IMR-90 (cell line): Measurements from ENCODE around the gene C15orf40. TPM values are rescaled to one million over a fixed set of nuclear protein-coding genes. Genes with fewer than 3 reads are reported as not detected.

Experiments
- ATAC-seq: fragments of 200-7000 bp; cut with Tn5 transposase; 2 replicates; pipeline ENCODE4 v1.9.1; 2020; ENCODE audit warnings: low read depth, mild to moderate bottlenecking, moderate library complexity
- BruUV-seq: library from RNA; stranded (reverse); fragments of 400-500 nt; replicated peaks from 2 replicates; lab custom pipeline; 2021; lab: Mats Ljungman, UMichigan
- CTCF ChIA-PET: fragments of 300-600 bp; formaldehyde crosslinking; extraction: SDS; loops from one replicate; lab custom pipeline; 2021; ENCODE audit warnings: antibody characterized with exemption; lab: Yijun Ruan, JAX
- POLR2A ChIA-PET: fragments of 300-600 bp; sonication (Branson Sonifier 250); formaldehyde crosslinking; loops from one replicate; lab custom pipeline; 2022; ENCODE audit warnings: antibody characterized with exemption; ENCODE audit not compliant: unreplicated experiment; lab: Charles Lee
- DNase-seq: peaks from one replicate; pipeline ENCODE4 v3.0.0; 2013
- H2AFZ ChIP-seq: replicated peaks from 2 replicates; pipeline ENCODE3; 2013; ENCODE audit warnings: low read length, mild to moderate bottlenecking; ENCODE audit not compliant: poor library complexity
- H2AK5ac ChIP-seq: 2 replicates; pipeline ENCODE4 v1.6.1; 2013; ENCODE audit warnings: low read depth, low read length, inconsistent platforms
- H2AK9ac ChIP-seq: replicated peaks from 2 replicates; pipeline ENCODE3; 2013; ENCODE audit warnings: mild to moderate bottlenecking, low read depth, low read length, moderate library complexity; ENCODE audit not compliant: poor library complexity
- H2BK120ac ChIP-seq: 2 replicates; pipeline ENCODE4 v1.6.1; 2013; ENCODE audit warnings: low read depth, low read length, inconsistent platforms
- H2BK15ac ChIP-seq: 3 replicates; pipeline ENCODE4 v1.6.1; 2013; ENCODE audit warnings: low read depth, low read length, inconsistent platforms
- H2BK20ac ChIP-seq: 2 replicates; pipeline ENCODE4 v1.6.1; 2013; ENCODE audit warnings: low read depth, mild to moderate bottlenecking, inconsistent platforms, low read length, moderate library complexity
- H2BK5ac ChIP-seq: 2 replicates; pipeline ENCODE4 v1.6.1; 2013; ENCODE audit warnings: mild to moderate bottlenecking, low read depth, low read length, inconsistent platforms; ENCODE audit not compliant: poor library complexity, severe bottlenecking
- H3K14ac ChIP-seq: replicated peaks from 2 replicates; pipeline ENCODE4 v1.6.1; 2013; ENCODE audit warnings: low read depth, low read length, inconsistent platforms
- H3K18ac ChIP-seq: 2 replicates; pipeline ENCODE4 v1.6.1; 2013; ENCODE audit warnings: low read depth, low read length, control low read depth
- H3K23ac ChIP-seq: 2 replicates; pipeline ENCODE4 v1.6.1; 2013; ENCODE audit warnings: low read depth, low read length, inconsistent platforms
- H3K27ac ChIP-seq: 2 replicates; pipeline ENCODE4 v1.5.1; 2013; ENCODE audit warnings: mild to moderate bottlenecking, control low read depth, low read length; ENCODE audit not compliant: insufficient read depth
- H3K27me3 ChIP-seq: 2 replicates; pipeline ENCODE4 v1.6.1; 2013; ENCODE audit warnings: low read length; ENCODE audit not compliant: control insufficient read depth, insufficient read depth
- H3K36me3 ChIP-seq: 2 replicates; pipeline ENCODE4 v1.6.1; 2013; ENCODE audit warnings: low read length, mixed read lengths; ENCODE audit not compliant: control insufficient read depth, insufficient read depth
- H3K4ac ChIP-seq: 2 replicates; pipeline ENCODE4 v1.6.1; 2013; ENCODE audit warnings: low read depth, low read length, inconsistent platforms
- H3K4me1 ChIP-seq: 2 replicates; pipeline ENCODE4 v1.6.1; 2013; ENCODE audit warnings: low read length, mixed read lengths; ENCODE audit not compliant: control insufficient read depth, insufficient read depth
- H3K4me2 ChIP-seq: 2 replicates; pipeline ENCODE4 v1.6.1; 2013; ENCODE audit warnings: low read depth, mild to moderate bottlenecking, control low read depth, low read length, moderate library complexity
- H3K4me3 ChIP-seq: 2 replicates; pipeline ENCODE4 v1.5.1; 2013; ENCODE audit warnings: low read depth, mild to moderate bottlenecking, control low read depth, low read length, moderate library complexity; ENCODE audit not compliant: insufficient read depth
- H3K56ac ChIP-seq: 2 replicates; pipeline ENCODE4 v1.6.1; 2013; ENCODE audit warnings: low read length, inconsistent platforms; ENCODE audit not compliant: insufficient read depth; ENCODE audit errors: extremely low read depth
- H3K79me1 ChIP-seq, 2 experiments: 2 replicates each; pipeline ENCODE4 v1.6.1; 2013; ENCODE audit warnings: low read length in 2 of 2, inconsistent platforms in 1 of 2, low read depth in 1 of 2
- H3K9ac ChIP-seq: 2 replicates; pipeline ENCODE4 v1.6.1; 2013; ENCODE audit warnings: low read depth, low read length, control low read depth
- H3K9me1 ChIP-seq: 2 replicates; pipeline ENCODE4 v1.6.1; 2013; ENCODE audit warnings: low read length, inconsistent platforms; ENCODE audit not compliant: insufficient read depth
- H3K9me3 ChIP-seq: 2 replicates; pipeline ENCODE4 v1.6.1; 2013; ENCODE audit warnings: low read length; ENCODE audit not compliant: control insufficient read depth, insufficient read depth
- H4K20me1 ChIP-seq: 2 replicates; pipeline ENCODE4 v1.6.1; 2013; ENCODE audit warnings: low read length, inconsistent platforms; ENCODE audit not compliant: insufficient read depth
- H4K5ac ChIP-seq: 2 replicates; pipeline ENCODE4 v1.6.1; 2013; ENCODE audit warnings: mild to moderate bottlenecking, low read depth, low read length, control low read depth
- H4K8ac ChIP-seq, 2 experiments: 2 replicates each; pipeline ENCODE4 v1.6.1; 2013; ENCODE audit warnings: low read depth in 2 of 2, low read length in 2 of 2, control low read depth in 1 of 2, inconsistent platforms in 1 of 2
- H4K91ac ChIP-seq: 2 replicates; pipeline ENCODE4 v1.6.1; 2013; ENCODE audit warnings: low read depth, low read length, inconsistent platforms; ENCODE audit not compliant: insufficient read depth
- BHLHE40 ChIP-seq: fragments of 150-350 bp; IDR thresholded peaks from 2 replicates; pipeline ENCODE4 v1.6.1; 2016; ENCODE audit warnings: mild to moderate bottlenecking, low read depth, low read length
- CEBPB ChIP-seq: IDR thresholded peaks from 2 replicates; pipeline ENCODE4 v1.6.1; 2012; ENCODE audit warnings: low read depth, low read length, improper control_type of control experiment
- CHD1 ChIP-seq: IDR thresholded peaks from 2 replicates; pipeline ENCODE4 v1.6.1; 2012; ENCODE audit warnings: low read depth, low read length, improper control_type of control experiment
- FOS ChIP-seq: fragments of 150-350 bp; IDR thresholded peaks from 2 replicates; pipeline ENCODE4 v1.6.1; 2016; ENCODE audit warnings: low read depth, low read length
- MAFK ChIP-seq: IDR thresholded peaks from 2 replicates; pipeline ENCODE4 v1.6.1; 2012; ENCODE audit warnings: low read depth, low read length, improper control_type of control experiment
- MAZ ChIP-seq: IDR thresholded peaks from 2 replicates; pipeline ENCODE4 v1.6.1; 2012; ENCODE audit warnings: low read depth, mild to moderate bottlenecking, low read length, improper control_type of control experiment, moderate library complexity, borderline replicate concordance
- MXI1 ChIP-seq: IDR thresholded peaks from 2 replicates; pipeline ENCODE4 v1.6.1; 2012; ENCODE audit warnings: low read depth, mild to moderate bottlenecking, low read length, moderate library complexity, borderline replicate concordance
- NFE2L2 ChIP-seq: fragments of 150-350 bp; IDR thresholded peaks from 2 replicates; pipeline ENCODE4 v1.6.1; 2016; ENCODE audit warnings: low read depth, mild to moderate bottlenecking, low read length
- POLR2A ChIP-seq: IDR thresholded peaks from 2 replicates; pipeline ENCODE4 v1.6.1; 2012; ENCODE audit warnings: mild to moderate bottlenecking, low read depth, low read length
- RAD21 ChIP-seq: IDR thresholded peaks from 2 replicates; pipeline ENCODE4 v1.6.1; 2012; ENCODE audit warnings: low read length, improper control_type of control experiment
- RCOR1 ChIP-seq: IDR thresholded peaks from 2 replicates; pipeline ENCODE4 v1.6.1; 2012; ENCODE audit warnings: mild to moderate bottlenecking, low read length, improper control_type of control experiment; ENCODE audit not compliant: insufficient replicate concordance
- RFX5 ChIP-seq: IDR thresholded peaks from 2 replicates; pipeline ENCODE4 v1.8.0; 2012; ENCODE audit warnings: low read depth, mild to moderate bottlenecking, low read length, moderate library complexity
- SMC3 ChIP-seq: fragments of 150-350 bp; IDR thresholded peaks from 2 replicates; pipeline ENCODE4 v1.6.1; 2016; ENCODE audit warnings: low read depth, mild to moderate bottlenecking, antibody characterized with exemption, low read length, moderate library complexity
- WGBS, 2 experiments: methylation state at CpG; one replicate each; pipeline versions ENCODE4 v1.1.5 to v1.1.7; 2013; ENCODE audit warnings: missing lambda C conversion rate in 2 of 2; ENCODE audit not compliant: insufficient read length in 1 of 2; ENCODE audit errors: extremely low coverage in 2 of 2; 5-methylcytosine and 5-hydroxymethylcytosine counted together
- dilution Hi-C: fragments of 300-500 bp; cut with HindIII; formaldehyde crosslinking; loops from one replicate; pipeline ENCODE4 v1.14.3; 2018; ENCODE audit warnings: low sequenced_read_pairs; ENCODE audit not compliant: unreplicated experiment
- in situ Hi-C: fragments of 300-500 bp; cut with MboI; formaldehyde crosslinking; loops from 3 replicates; pipeline ENCODE4 v1.14.3; 2019; ENCODE audit warnings: low sequenced_read_pairs, inconsistent platforms, mixed read lengths
- intact Hi-C: fragments of 100-400 bp; cut with micrococcal nuclease; formaldehyde crosslinking; loops from 2 replicates; pipeline ENCODE4 v1.10.0; 2022
- polyA plus RNA-seq, 3 experiments: library from polyadenylated mRNA; depleted of rRNA; stranded (reverse); fragments of >200 nt; gene quantifications; 2 replicates each; pipeline ENCODE4 v1.2.3, GENCODE V29; 2012; ENCODE audit warnings: low replicate concordance in 1 of 3
- total RNA-seq: library from RNA; depleted of rRNA; stranded (reverse); fragments of >200 nt; gene quantifications from 2 replicates; pipeline ENCODE4 v1.2.3, GENCODE V29; 2012
- TF ChIP-seq, protein P1 (sequence below): conservative IDR thresholded peaks from 2 replicates; pipeline ENCODE4 v1.5.1; 2012; ENCODE audit warnings: mild to moderate bottlenecking, low read depth, low read length, improper control_type of control experiment
- TF ChIP-seq, protein P2 (sequence below): fragments of 150-350 bp; IDR thresholded peaks from 2 replicates; pipeline ENCODE4 v1.6.1; 2017; ENCODE audit warnings: mild to moderate bottlenecking, antibody characterized with exemption, low read length, low read depth

The C15orf40 gene
- total and polyA plus RNA-seq, 2 of the 4 experiments (the other 2 are of a cell fraction), result 7.0 to 10.7 TPM

DNA sequence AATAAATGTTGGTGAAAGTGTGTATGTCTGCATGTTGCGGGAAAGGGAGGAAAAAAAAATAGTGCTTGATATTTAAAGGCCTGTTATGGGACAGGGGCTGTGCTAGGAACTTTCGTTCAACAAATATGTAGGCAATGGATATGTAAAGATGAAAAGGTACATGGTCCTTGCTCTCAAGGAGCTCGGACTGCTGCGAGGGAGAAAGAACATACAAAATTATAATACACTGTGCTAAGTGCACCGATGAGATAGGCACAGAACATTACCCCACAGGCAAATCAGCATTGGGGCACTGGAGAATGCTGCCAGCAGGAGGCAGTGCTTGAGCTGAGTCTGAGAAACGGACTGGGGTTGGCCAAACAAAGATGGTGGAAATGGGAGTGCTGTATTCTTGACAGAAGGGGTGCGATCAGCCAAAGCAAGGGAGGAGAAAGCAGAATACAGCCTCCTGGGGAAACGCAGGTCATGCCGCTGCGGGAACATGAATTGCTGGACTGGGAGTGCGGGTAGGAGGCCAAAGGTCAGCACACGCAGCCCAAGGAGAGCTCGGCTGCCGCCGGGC, 649 bp downstream of the C15orf40 start:
- Histone ChIP-seq H2BK15ac (no peak overlapping the region), H4K5ac (peak overlapping the region; percentile 28), H4K8ac (peak overlapping the region; percentile 68 to 97; a peak in 3 of 4 replicates), H3K9ac (peak overlapping the region; percentile 75), H3K56ac (0 out of 2 replicates have a peak overlapping the region, but pooled peaks have one; percentile 37), H3K14ac (peak overlapping the region; percentile 45; the same call in 1 of the 2 replicates), H3K27me3 (no peaks in the 10 kb centered on the region), H4K91ac (peak overlapping the region; percentile 59), H3K23ac (no peak overlapping the region), H4K20me1 (no peaks in the 10 kb centered on the region), H3K18ac (no peak overlapping the region), H2AK9ac (peak overlapping the region; percentile 82), H3K4me1 (peaks cover 10% of the 10 kb centered on the region), H3K9me3 (no peaks in the 10 kb centered on the region), H2BK5ac (no peak overlapping the region), H2AK5ac (peak overlapping the region; percentile 49; the same call in 1 of the 2 replicates), H3K4me3 (peak overlapping the region; percentile 90), H2AFZ (peak overlapping the region; percentile 96), H3K9me1 (peaks cover 9% of the 10 kb centered on the region; the same call in 1 of the 2 replicates), H3K36me3 (peaks cover 8% of the 10 kb centered on the region), H3K79me1 (peaks cover 12 to 44% of the 10 kb centered on the region in 2 experiments; a peak in 3 of 4 replicates), H3K4ac (peak overlapping the region; percentile 48), H3K4me2 (peak overlapping the region; percentile 86), H3K27ac (peak overlapping the region; percentile 74), H2BK20ac (no peak overlapping the region), H2BK120ac (no peak overlapping the region)
- peak; percentile 78 for ATAC-seq
- in situ Hi-C loops, result no loop called here
- dilution Hi-C loops, result no loop called here
- BruUV-seq, result no TSS peak
- ChIA-PET POLR2A (interaction anchor here (0.5 kb wide), 1 partner anchor 56 kb away, joined by 4 read pairs; no protein-coding TSS in a partner anchor), CTCF (interaction anchor here (0.5 to 1.5 kb wide), 14 partner anchors 9 to 517 kb away, joined by 3 to 6 read pairs (median 3); no protein-coding TSS in a partner anchor)
- WGBS, 2 experiments, result 2% methylated on average over 7 of the region's 15 CpGs; no CpG with 5 or more reads in 1 of the 2 experiments
- DNase-seq, result peak; percentile 78
- intact Hi-C loops, result loop anchor here (1.0 to 10.0 kb wide), 5 partner anchors 102 to 547 kb away; partner anchors contain the start of gene BNC1
- TF ChIP-seq MAFK (no peak), MXI1 (no peak), RFX5 (no peak), POLR2A (no peak), MAZ (no peak), SMC3 (peak; percentile 69), CHD1 (0 out of 2 replicates have a peak, but pooled peaks have one; percentile 49), BHLHE40 (peak; percentile 4; the same call in 1 of the 2 replicates), RCOR1 (no peak), FOS (no peak), RAD21 (peak; percentile 69), CEBPB (peak; percentile 19; the same call in 1 of the 2 replicates), NFE2L2 (no peak)
- TF ChIP-seq, protein P1, sequence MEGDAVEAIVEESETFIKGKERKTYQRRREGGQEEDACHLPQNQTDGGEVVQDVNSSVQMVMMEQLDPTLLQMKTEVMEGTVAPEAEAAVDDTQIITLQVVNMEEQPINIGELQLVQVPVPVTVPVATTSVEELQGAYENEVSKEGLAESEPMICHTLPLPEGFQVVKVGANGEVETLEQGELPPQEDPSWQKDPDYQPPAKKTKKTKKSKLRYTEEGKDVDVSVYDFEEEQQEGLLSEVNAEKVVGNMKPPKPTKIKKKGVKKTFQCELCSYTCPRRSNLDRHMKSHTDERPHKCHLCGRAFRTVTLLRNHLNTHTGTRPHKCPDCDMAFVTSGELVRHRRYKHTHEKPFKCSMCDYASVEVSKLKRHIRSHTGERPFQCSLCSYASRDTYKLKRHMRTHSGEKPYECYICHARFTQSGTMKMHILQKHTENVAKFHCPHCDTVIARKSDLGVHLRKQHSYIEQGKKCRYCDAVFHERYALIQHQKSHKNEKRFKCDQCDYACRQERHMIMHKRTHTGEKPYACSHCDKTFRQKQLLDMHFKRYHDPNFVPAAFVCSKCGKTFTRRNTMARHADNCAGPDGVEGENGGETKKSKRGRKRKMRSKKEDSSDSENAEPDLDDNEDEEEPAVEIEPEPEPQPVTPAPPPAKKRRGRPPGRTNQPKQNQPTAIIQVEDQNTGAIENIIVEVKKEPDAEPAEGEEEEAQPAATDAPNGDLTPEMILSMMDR, result peak; percentile 84
- TF ChIP-seq, protein P2, sequence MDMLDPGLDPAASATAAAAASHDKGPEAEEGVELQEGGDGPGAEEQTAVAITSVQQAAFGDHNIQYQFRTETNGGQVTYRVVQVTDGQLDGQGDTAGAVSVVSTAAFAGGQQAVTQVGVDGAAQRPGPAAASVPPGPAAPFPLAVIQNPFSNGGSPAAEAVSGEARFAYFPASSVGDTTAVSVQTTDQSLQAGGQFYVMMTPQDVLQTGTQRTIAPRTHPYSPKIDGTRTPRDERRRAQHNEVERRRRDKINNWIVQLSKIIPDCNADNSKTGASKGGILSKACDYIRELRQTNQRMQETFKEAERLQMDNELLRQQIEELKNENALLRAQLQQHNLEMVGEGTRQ, result no peak
